Glutamatergic neuron (in vitro differentiated cells): ENCODE results near the gene FAU. TPM values are rescaled to one million over a fixed set of nuclear protein-coding genes. Genes with fewer than 3 reads are reported as not detected.

ENCODE experiments used
- DNase-seq: peaks from one replicate; pipeline ENCODE4 v3.0.0; 2022
- H3K27ac Mint-ChIP-seq: one replicate; pipeline ENCODE4 v1.8.0; 2020; ENCODE audit warnings: mild to moderate bottlenecking, mixed read lengths, inconsistent platforms; ENCODE audit not compliant: unreplicated experiment
- H3K27me3 Mint-ChIP-seq: one replicate; pipeline ENCODE4 v1.8.0; 2020; ENCODE audit warnings: mild to moderate bottlenecking, moderate library complexity, mixed read lengths, inconsistent platforms; ENCODE audit not compliant: unreplicated experiment
- H3K36me3 Mint-ChIP-seq: one replicate; pipeline ENCODE4 v1.8.0; 2020; ENCODE audit warnings: mild to moderate bottlenecking, mixed read lengths, inconsistent platforms; ENCODE audit not compliant: unreplicated experiment
- H3K4me1 Mint-ChIP-seq: one replicate; pipeline ENCODE4 v1.8.0; 2020; ENCODE audit warnings: mild to moderate bottlenecking, low read depth, mixed read lengths, inconsistent platforms; ENCODE audit not compliant: unreplicated experiment
- H3K4me3 Mint-ChIP-seq: one replicate; pipeline ENCODE4 v1.8.0; 2020; ENCODE audit warnings: mild to moderate bottlenecking, mixed read lengths, inconsistent platforms; ENCODE audit not compliant: unreplicated experiment
- H3K9me3 Mint-ChIP-seq: one replicate; pipeline ENCODE4 v1.8.0; 2020; ENCODE audit warnings: mild to moderate bottlenecking, moderate library complexity, mixed read lengths, inconsistent platforms; ENCODE audit not compliant: unreplicated experiment
- CTCF ChIP-seq: fragments of 200-600 bp; sonication (generic); IDR thresholded peaks from one replicate; pipeline ENCODE4 v1.5.0; 2021; ENCODE audit not compliant: partially characterized antibody, unreplicated experiment
- total RNA-seq: library from RNA; stranded (reverse); fragmentation: NEBNext Ultra II Directional; extraction: Animal tissue kit (Norgen Biotek cat#: 25700); gene quantifications from one replicate; pipeline ENCODE4 v1.2.1, GENCODE V29; 2021; ENCODE audit not compliant: unreplicated experiment

Gene FAU
- total RNA-seq, 1 donor from 2014 or later: 560 TPM

- Mint-ChIP-seq H3K27me3 (peaks cover 25% of the 10 kb centered on the region), H3K4me3 (peak overlapping the region; percentile 88), H3K27ac (peak overlapping the region; percentile 82), H3K9me3 (peaks cover 24% of the 10 kb centered on the region), H3K4me1 (peaks cover 12% of the 10 kb centered on the region), H3K36me3 (no peaks in the 10 kb centered on the region)
- DNase-seq: peak; percentile 49
- TF ChIP-seq CTCF: no peak
Measured at GRCh38 chr11:65116370-65117205, 5.3 kb downstream of the FAU start.

- no peak for TF ChIP-seq CTCF
- H3K4me1 Mint-ChIP-seq: peaks cover 10% of the 10 kb centered on the region
- H3K36me3 Mint-ChIP-seq: no peaks in the 10 kb centered on the region
- H3K27ac Mint-ChIP-seq: no peak overlapping the region
- no peak for DNase-seq
- peaks cover 29% of the 10 kb centered on the region for H3K27me3 Mint-ChIP-seq
- peak overlapping the region; percentile 30 for H3K4me3 Mint-ChIP-seq
- peaks cover 26% of the 10 kb centered on the region for H3K9me3 Mint-ChIP-seq
Measured at GRCh38 chr11:65115361-65116082, 6.4 kb downstream of the FAU start.

- Mint-ChIP-seq H3K4me3 (peak overlapping the region; percentile 94), H3K36me3 (no peaks in the 10 kb centered on the region), H3K9me3 (peaks cover 26% of the 10 kb centered on the region), H3K27me3 (peaks cover 29% of the 10 kb centered on the region), H3K27ac (no peak overlapping the region), H3K4me1 (peaks cover 10% of the 10 kb centered on the region)
- TF ChIP-seq CTCF: no peak
- no peak for DNase-seq
Measured at GRCh38 chr11:65114538-65115171, 7.3 kb downstream of the FAU start.

GRCh38 chr11:65113839-65114238, 8.1 kb downstream of the FAU start:
- Mint-ChIP-seq H3K4me1 (peaks cover 10% of the 10 kb centered on the region), H3K4me3 (peak overlapping the region; percentile 94), H3K36me3 (no peaks in the 10 kb centered on the region), H3K27me3 (peaks cover 29% of the 10 kb centered on the region), H3K27ac (peak overlapping the region; percentile 92), H3K9me3 (peaks cover 23% of the 10 kb centered on the region)
- DNase-seq: no peak
- no peak for TF ChIP-seq CTCF

GRCh38 chr11:65113361-65113756, 8.6 kb downstream of the FAU start:
- peaks cover 24% of the 10 kb centered on the region for H3K27me3 Mint-ChIP-seq
- peaks cover 20% of the 10 kb centered on the region for H3K9me3 Mint-ChIP-seq
- peaks cover 10% of the 10 kb centered on the region for H3K4me1 Mint-ChIP-seq
- peak overlapping the region; percentile 94 for H3K4me3 Mint-ChIP-seq
- TF ChIP-seq CTCF: no peak
- H3K36me3 Mint-ChIP-seq: no peaks in the 10 kb centered on the region
- peak overlapping the region; percentile 92 for H3K27ac Mint-ChIP-seq
- DNase-seq: no peak
